ENCODE results near the gene ADARB2. TPM values are rescaled to one million over a fixed set of nuclear protein-coding genes. Genes with fewer than 3 reads are reported as not detected.

ADARB2 gene
- total and polyA plus RNA-seq, 4 donors, result 0.55 to 0.70 (median 0.59) TPM; not detected in 1

DNA sequence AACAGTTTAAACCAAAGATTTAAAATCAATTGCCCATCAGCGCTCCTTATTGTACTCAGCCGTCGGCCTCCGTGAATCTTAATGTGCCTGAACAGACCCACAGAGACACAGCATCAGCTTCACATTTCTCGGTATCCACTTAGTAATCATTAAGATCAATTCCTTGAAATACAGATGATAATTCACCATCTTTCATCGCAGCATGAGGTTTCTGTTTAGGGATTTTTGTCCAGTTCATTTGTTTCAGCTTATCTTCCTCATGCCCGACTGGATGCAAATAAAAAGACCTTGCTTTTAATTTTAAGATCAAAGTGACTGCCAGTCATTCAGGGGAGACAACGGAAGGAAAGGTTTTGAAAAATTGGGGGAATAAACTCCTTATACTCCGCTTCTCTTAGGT, 473.3 kb downstream of the ADARB2 start:
- Histone ChIP-seq H3K4me1 (ENCODE audit: control insufficient read depth in 4 of 4, insufficient read depth in 4 of 4, low read length in 3 of 4) (no peaks in the 10 kb centered on the region), H3K9ac (ENCODE audit: low read depth in 1 of 2, low read length in 2 of 2) (no peak overlapping the region), H3K9me3 (ENCODE audit: control insufficient read depth in 4 of 4, low read length in 3 of 4) (no peaks in the 10 kb centered on the region), H3K27ac (ENCODE audit: low read depth in 1 of 2, low read length in 2 of 2) (no peak overlapping the region), H3K4me3 (ENCODE audit: low read depth in 1 of 3, low read length in 3 of 3) (no peak overlapping the region), H3K27me3 (ENCODE audit: control insufficient read depth in 4 of 4, insufficient read depth in 4 of 4, low read length in 3 of 4) (no peaks in the 10 kb centered on the region), H3K36me3 (ENCODE audit: control insufficient read depth in 4 of 4, insufficient read depth in 3 of 4, low read depth in 1 of 4, low read length in 3 of 4) (no peaks in the 10 kb centered on the region)
- TF ChIP-seq, protein P1, sequence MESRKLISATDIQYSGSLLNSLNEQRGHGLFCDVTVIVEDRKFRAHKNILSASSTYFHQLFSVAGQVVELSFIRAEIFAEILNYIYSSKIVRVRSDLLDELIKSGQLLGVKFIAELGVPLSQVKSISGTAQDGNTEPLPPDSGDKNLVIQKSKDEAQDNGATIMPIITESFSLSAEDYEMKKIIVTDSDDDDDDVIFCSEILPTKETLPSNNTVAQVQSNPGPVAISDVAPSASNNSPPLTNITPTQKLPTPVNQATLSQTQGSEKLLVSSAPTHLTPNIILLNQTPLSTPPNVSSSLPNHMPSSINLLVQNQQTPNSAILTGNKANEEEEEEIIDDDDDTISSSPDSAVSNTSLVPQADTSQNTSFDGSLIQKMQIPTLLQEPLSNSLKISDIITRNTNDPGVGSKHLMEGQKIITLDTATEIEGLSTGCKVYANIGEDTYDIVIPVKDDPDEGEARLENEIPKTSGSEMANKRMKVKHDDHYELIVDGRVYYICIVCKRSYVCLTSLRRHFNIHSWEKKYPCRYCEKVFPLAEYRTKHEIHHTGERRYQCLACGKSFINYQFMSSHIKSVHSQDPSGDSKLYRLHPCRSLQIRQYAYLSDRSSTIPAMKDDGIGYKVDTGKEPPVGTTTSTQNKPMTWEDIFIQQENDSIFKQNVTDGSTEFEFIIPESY (IDR thresholded peaks at IDR 0.05), result no peak
- TF ChIP-seq, protein P2, sequence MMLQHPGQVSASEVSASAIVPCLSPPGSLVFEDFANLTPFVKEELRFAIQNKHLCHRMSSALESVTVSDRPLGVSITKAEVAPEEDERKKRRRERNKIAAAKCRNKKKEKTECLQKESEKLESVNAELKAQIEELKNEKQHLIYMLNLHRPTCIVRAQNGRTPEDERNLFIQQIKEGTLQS (IDR thresholded peaks at IDR 0.05), result no peak
- TF ChIP-seq GABPA (IDR thresholded peaks at IDR 0.05 in 1 of 2, conservative IDR thresholded peaks at IDR 0.05 in 1 of 2) (no peak), FOXA2 (IDR thresholded peaks at IDR 0.05) (no peak), JUND (IDR thresholded peaks at IDR 0.05) (no peak), YY1 (IDR thresholded peaks at IDR 0.05) (no peak), EGR1 (IDR thresholded peaks at IDR 0.05; ENCODE audit: low read depth in 2 of 2) (no peak), HNF4A (conservative IDR thresholded peaks at IDR 0.05) (no peak), RAD21 (IDR thresholded peaks at IDR 0.05) (no peak), SP1 (IDR thresholded peaks at IDR 0.05) (no peak), RXRA (IDR thresholded peaks at IDR 0.05) (no peak), NR2F2 (IDR thresholded peaks at IDR 0.05) (no peak), FOXA1 (IDR thresholded peaks at IDR 0.05) (no peak), HNF4G (IDR thresholded peaks at IDR 0.05) (no peak)
- TF ChIP-seq, protein P3, sequence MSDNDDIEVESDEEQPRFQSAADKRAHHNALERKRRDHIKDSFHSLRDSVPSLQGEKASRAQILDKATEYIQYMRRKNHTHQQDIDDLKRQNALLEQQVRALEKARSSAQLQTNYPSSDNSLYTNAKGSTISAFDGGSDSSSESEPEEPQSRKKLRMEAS (IDR thresholded peaks at IDR 0.05), result no peak
- TF ChIP-seq, protein P4, sequence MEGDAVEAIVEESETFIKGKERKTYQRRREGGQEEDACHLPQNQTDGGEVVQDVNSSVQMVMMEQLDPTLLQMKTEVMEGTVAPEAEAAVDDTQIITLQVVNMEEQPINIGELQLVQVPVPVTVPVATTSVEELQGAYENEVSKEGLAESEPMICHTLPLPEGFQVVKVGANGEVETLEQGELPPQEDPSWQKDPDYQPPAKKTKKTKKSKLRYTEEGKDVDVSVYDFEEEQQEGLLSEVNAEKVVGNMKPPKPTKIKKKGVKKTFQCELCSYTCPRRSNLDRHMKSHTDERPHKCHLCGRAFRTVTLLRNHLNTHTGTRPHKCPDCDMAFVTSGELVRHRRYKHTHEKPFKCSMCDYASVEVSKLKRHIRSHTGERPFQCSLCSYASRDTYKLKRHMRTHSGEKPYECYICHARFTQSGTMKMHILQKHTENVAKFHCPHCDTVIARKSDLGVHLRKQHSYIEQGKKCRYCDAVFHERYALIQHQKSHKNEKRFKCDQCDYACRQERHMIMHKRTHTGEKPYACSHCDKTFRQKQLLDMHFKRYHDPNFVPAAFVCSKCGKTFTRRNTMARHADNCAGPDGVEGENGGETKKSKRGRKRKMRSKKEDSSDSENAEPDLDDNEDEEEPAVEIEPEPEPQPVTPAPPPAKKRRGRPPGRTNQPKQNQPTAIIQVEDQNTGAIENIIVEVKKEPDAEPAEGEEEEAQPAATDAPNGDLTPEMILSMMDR (IDR thresholded peaks at IDR 0.05; ENCODE audit: low read depth, low read length, missing input control), result no peak
- TF ChIP-seq, protein P5, sequence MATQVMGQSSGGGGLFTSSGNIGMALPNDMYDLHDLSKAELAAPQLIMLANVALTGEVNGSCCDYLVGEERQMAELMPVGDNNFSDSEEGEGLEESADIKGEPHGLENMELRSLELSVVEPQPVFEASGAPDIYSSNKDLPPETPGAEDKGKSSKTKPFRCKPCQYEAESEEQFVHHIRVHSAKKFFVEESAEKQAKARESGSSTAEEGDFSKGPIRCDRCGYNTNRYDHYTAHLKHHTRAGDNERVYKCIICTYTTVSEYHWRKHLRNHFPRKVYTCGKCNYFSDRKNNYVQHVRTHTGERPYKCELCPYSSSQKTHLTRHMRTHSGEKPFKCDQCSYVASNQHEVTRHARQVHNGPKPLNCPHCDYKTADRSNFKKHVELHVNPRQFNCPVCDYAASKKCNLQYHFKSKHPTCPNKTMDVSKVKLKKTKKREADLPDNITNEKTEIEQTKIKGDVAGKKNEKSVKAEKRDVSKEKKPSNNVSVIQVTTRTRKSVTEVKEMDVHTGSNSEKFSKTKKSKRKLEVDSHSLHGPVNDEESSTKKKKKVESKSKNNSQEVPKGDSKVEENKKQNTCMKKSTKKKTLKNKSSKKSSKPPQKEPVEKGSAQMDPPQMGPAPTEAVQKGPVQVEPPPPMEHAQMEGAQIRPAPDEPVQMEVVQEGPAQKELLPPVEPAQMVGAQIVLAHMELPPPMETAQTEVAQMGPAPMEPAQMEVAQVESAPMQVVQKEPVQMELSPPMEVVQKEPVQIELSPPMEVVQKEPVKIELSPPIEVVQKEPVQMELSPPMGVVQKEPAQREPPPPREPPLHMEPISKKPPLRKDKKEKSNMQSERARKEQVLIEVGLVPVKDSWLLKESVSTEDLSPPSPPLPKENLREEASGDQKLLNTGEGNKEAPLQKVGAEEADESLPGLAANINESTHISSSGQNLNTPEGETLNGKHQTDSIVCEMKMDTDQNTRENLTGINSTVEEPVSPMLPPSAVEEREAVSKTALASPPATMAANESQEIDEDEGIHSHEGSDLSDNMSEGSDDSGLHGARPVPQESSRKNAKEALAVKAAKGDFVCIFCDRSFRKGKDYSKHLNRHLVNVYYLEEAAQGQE (IDR thresholded peaks at IDR 0.05), result no peak
- 81% methylated on average over 9 of the region's 9 CpGs for WGBS
- no peak for DNase-seq (ENCODE audit: low spot score)
